Fibroblast of pulmonary artery (primary cell): ENCODE measurements around the gene PLCXD3.

ENCODE experiments used
- DNase-seq: peaks from one replicate; pipeline ENCODE4 v3.0.0-alpha.2; 2010; ENCODE audit warnings: low read depth
- H3K4me3 ChIP-seq: replicated peaks from 2 replicates; pipeline ENCODE4 v1.5.1; 2011; ENCODE audit warnings: low read depth, mild to moderate bottlenecking, control low read depth, low read length, moderate library complexity
- CTCF ChIP-seq: IDR thresholded peaks from 2 replicates; pipeline ENCODE4 v1.5.1; 2011; ENCODE audit warnings: mild to moderate bottlenecking, control low read depth, low read length, inconsistent platforms; ENCODE audit errors: missing control alignments

Gene PLCXD3

DNA sequence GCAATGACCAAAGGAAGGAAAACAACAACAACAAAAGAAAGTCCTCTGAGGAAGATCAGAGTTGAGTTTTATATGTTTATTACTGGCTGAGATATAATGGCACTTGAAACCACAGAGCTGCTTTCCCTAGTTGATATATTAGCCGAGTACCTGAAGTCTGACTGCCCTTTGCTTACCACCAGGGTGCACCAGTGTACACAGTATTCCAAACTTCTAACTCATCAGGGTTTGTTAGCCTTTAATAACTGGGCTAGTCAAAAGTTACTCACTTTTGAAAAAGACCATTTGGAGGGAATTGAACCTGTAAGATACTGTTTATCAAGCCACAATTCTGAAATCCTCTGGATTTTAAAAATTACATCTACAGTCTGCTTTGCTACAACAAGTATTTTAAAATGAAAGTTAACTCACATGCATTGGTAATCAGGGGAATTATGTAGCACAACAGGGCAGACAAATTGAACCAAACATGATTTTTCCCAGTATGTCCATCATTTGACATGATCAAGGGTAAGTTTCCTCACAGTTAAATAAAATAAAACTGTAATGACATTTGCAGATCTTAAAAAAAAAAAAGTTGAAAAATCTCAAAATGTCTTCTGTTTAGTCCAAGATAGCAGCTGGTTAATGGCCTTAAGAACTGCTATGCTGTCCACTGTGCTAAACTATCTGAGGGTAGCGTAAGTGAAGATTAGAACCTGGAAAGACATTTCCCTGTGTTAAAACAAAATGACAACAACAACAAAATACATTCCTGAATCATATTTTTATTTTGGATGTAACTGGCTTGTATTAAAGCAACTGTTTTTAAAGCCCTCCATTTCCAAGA lies 239.8 kb downstream of the PLCXD3 start:
- peak; percentile 95 for TF ChIP-seq CTCF
- no peak overlapping the region for H3K4me3 ChIP-seq
- DNase-seq, result peak; percentile 89

GRCh38 chr5:41268894-41269293 lies 241.5 kb downstream of the PLCXD3 start:
- H3K4me3 ChIP-seq, result no peak overlapping the region
- DNase-seq, result no peak
- no peak for TF ChIP-seq CTCF

DNA sequence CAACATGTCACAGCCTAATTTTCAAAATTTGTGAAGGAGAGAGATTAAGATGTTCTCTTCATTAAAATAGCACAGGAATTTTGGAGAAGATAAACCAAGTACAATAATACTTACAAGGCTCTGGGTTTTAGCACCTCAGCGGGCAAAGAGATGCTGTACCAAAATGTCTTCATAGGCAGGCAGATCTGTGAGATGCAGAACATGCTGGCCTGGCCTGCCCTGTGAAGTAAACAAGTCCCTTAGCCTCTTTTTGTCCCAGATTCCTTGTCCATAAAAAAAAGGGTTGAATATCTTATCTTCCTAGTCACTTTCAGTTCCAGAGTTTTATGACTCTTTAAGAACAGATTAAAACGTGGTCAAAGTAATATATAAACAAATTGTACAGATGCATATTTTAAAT lies 244.0 kb downstream of the PLCXD3 start:
- no peak for TF ChIP-seq CTCF
- DNase-seq, result no peak
- H3K4me3 ChIP-seq, result no peak overlapping the region

GRCh38 chr5:41264019-41264418 lies 246.4 kb downstream of the PLCXD3 start:
- DNase-seq, result peak; percentile 91
- no peak for TF ChIP-seq CTCF

GRCh38 chr5:41263335-41263734 lies 247.1 kb downstream of the PLCXD3 start:
- no peak for TF ChIP-seq CTCF
- H3K4me3 ChIP-seq, result no peak overlapping the region
- no peak for DNase-seq

More at GRCh38 chr5:41264019-41264418, 246.4 kb downstream of the PLCXD3 start:
- H3K4me3 ChIP-seq, result no peak overlapping the region
